HepG2 (cell line): Measurements from ENCODE around the gene EIF3L. TPM values are rescaled to one million over a fixed set of nuclear protein-coding genes. Genes with fewer than 3 reads are reported as not detected.
A peak's percentile ranks its signal among the peaks of the same experiment; 100 is the strongest.

ENCODE experiments used
- CBX1 ChIP-seq: IDR thresholded peaks from one replicate; pipeline ENCODE4 v1.6.1; 2016; ENCODE audit warnings: antibody characterized with exemption, low read depth
- ELF3 ChIP-seq: IDR thresholded peaks from 2 replicates; pipeline ENCODE4 v1.6.1; 2016; ENCODE audit warnings: missing genetic modification reagents, missing compliant biosample characterization
- ETV5 ChIP-seq: IDR thresholded peaks from 2 replicates; pipeline ENCODE4 v1.6.1; 2018; ENCODE audit warnings: missing biosample characterization, missing genetic modification reagents, inconsistent platforms, borderline replicate concordance
- IKZF1 ChIP-seq: fragments of 450-650 bp; IDR thresholded peaks from 2 replicates; pipeline ENCODE4 v1.7.1; 2016
- IRF2 ChIP-seq: IDR thresholded peaks from 2 replicates; pipeline ENCODE4 v1.6.1; 2018; ENCODE audit warnings: missing genetic modification reagents, missing compliant biosample characterization
- MIER2 ChIP-seq: IDR thresholded peaks from 2 replicates; pipeline ENCODE4 v1.6.1; 2016; ENCODE audit warnings: missing biosample characterization, missing genetic modification reagents
- MTF1 ChIP-seq: sonication (generic); formaldehyde crosslinking; IDR thresholded peaks from 2 replicates; pipeline ENCODE4 v1.5.0; 2020; ENCODE audit warnings: missing genetic modification reagents
- MZF1 ChIP-seq: sonication (generic); formaldehyde crosslinking; IDR thresholded peaks from 2 replicates; pipeline ENCODE4 v1.8.1; 2023; ENCODE audit warnings: mild to moderate bottlenecking, missing genetic modification reagents, borderline replicate concordance
- RXRA ChIP-seq: sonication (generic); formaldehyde crosslinking; IDR thresholded peaks from 2 replicates; pipeline ENCODE4 v1.5.1; 2020; ENCODE audit warnings: missing genetic modification reagents
- SP2 ChIP-seq: sonication (generic); formaldehyde crosslinking; IDR thresholded peaks from 2 replicates; pipeline ENCODE4 v1.5.1; 2020; ENCODE audit warnings: mild to moderate bottlenecking, missing genetic modification reagents
- TCF12 ChIP-seq, 2 experiments: fragments of 450-650 bp in 1 of 2; sonication (generic) in 1 of 2; formaldehyde crosslinking in 1 of 2; IDR thresholded peaks; 2 replicates each; pipeline versions ENCODE4 v1.6.1 to v1.8.0; 2017 to 2022; ENCODE audit warnings: antibody characterized with exemption in 1 of 2, mild to moderate bottlenecking in 1 of 2, missing genetic modification reagents in 1 of 2, moderate library complexity in 1 of 2
- U2AF2 ChIP-seq: fragments of 200-400 bp; formaldehyde crosslinking; IDR thresholded peaks from 2 replicates; pipeline ENCODE4 v1.6.1; 2017; ENCODE audit warnings: low read depth, mild to moderate bottlenecking, low read length
- ZC3H4 ChIP-seq: sonication (generic); formaldehyde crosslinking; IDR thresholded peaks from 2 replicates; pipeline ENCODE4 v1.4.0; 2020; ENCODE audit warnings: missing genetic modification reagents, borderline replicate concordance
- ZNF333 ChIP-seq: sonication (generic); formaldehyde crosslinking; IDR thresholded peaks from 2 replicates; pipeline ENCODE4 v1.4.0; 2020; ENCODE audit warnings: mild to moderate bottlenecking, missing genetic modification reagents, borderline replicate concordance
- ZNF451 ChIP-seq: sonication (generic); formaldehyde crosslinking; IDR thresholded peaks from 2 replicates; pipeline ENCODE4 v1.5.0; 2020; ENCODE audit warnings: mild to moderate bottlenecking, missing genetic modification reagents
- ZNF567 ChIP-seq: sonication (generic); formaldehyde crosslinking; IDR thresholded peaks from 2 replicates; pipeline ENCODE4 v1.8.1; 2023; ENCODE audit warnings: mild to moderate bottlenecking, missing genetic modification reagents, borderline replicate concordance
- ZNF589 ChIP-seq: sonication (generic); formaldehyde crosslinking; conservative IDR thresholded peaks from 2 replicates; pipeline ENCODE4 v1.8.0; 2022; ENCODE audit warnings: mild to moderate bottlenecking, moderate library complexity, missing genetic modification reagents
- ZNF607 ChIP-seq: sonication (generic); formaldehyde crosslinking; IDR thresholded peaks from 2 replicates; pipeline ENCODE4 v1.5.1; 2020; ENCODE audit warnings: missing genetic modification reagents, mild to moderate bottlenecking, borderline replicate concordance
- ZNF737 ChIP-seq: sonication (generic); formaldehyde crosslinking; IDR thresholded peaks from 2 replicates; pipeline ENCODE4 v1.5.0; 2020; ENCODE audit warnings: missing genetic modification reagents, mild to moderate bottlenecking, borderline replicate concordance
- polyA plus RNA-seq, 8 experiments: library from polyadenylated mRNA; depleted of rRNA in 3 of 8; stranded (reverse) in 7 of 8; unstranded in 1 of 8; fragments of >200 nt; fragmentation: Illumina TruSeq in 4 of 8; extraction: Trizol in 4 of 8; gene quantifications; 2 replicates each; pipeline versions ENCODE4 v1.2.1 to v1.2.3, GENCODE V29; 2011 to 2016; ENCODE audit warnings: low read depth in 4 of 8, missing spikeins in 1 of 8, mixed read lengths in 1 of 8; ENCODE audit not compliant: insufficient read depth in 1 of 8
- total RNA-seq, 5 experiments: library from RNA; depleted of rRNA; stranded (reverse); fragments of >200 nt; fragmentation: Illumina TruSeq; extraction: Trizol; gene quantifications; 2 replicates each; pipeline ENCODE4 v1.2.3, GENCODE V29; 2016; ENCODE audit warnings: low read depth in 1 of 5
- TF ChIP-seq, protein P1 (sequence below): sonication (generic); formaldehyde crosslinking; IDR thresholded peaks from 2 replicates; pipeline ENCODE4 v1.5.1; 2020; ENCODE audit warnings: missing genetic modification reagents, mild to moderate bottlenecking, borderline replicate concordance
- TF ChIP-seq, protein P2 (sequence below): fragments of 450-650 bp; IDR thresholded peaks from 2 replicates; pipeline ENCODE4 v1.6.1; 2017
- TF ChIP-seq, protein P3 (sequence below): sonication (generic); formaldehyde crosslinking; IDR thresholded peaks from 2 replicates; pipeline ENCODE4 v1.4.0; 2020; ENCODE audit warnings: missing genetic modification reagents, low read depth, mild to moderate bottlenecking, borderline replicate concordance
- TF ChIP-seq, protein P4 (sequence below): sonication (generic); formaldehyde crosslinking; conservative IDR thresholded peaks from 2 replicates; pipeline ENCODE4 v1.8.1; 2023; ENCODE audit warnings: missing genetic modification reagents
- TF ChIP-seq, protein P5 (sequence below): sonication (generic); formaldehyde crosslinking; conservative IDR thresholded peaks from 2 replicates; pipeline ENCODE4 v1.8.0; 2022; ENCODE audit warnings: mild to moderate bottlenecking, moderate library complexity, missing genetic modification reagents

Gene EIF3L
- total and polyA plus RNA-seq, 2 of the 13 experiments (the other 11 are each of a cell fraction or from before 2014, with no cell fraction given) = 514 to 793 TPM

DNA sequence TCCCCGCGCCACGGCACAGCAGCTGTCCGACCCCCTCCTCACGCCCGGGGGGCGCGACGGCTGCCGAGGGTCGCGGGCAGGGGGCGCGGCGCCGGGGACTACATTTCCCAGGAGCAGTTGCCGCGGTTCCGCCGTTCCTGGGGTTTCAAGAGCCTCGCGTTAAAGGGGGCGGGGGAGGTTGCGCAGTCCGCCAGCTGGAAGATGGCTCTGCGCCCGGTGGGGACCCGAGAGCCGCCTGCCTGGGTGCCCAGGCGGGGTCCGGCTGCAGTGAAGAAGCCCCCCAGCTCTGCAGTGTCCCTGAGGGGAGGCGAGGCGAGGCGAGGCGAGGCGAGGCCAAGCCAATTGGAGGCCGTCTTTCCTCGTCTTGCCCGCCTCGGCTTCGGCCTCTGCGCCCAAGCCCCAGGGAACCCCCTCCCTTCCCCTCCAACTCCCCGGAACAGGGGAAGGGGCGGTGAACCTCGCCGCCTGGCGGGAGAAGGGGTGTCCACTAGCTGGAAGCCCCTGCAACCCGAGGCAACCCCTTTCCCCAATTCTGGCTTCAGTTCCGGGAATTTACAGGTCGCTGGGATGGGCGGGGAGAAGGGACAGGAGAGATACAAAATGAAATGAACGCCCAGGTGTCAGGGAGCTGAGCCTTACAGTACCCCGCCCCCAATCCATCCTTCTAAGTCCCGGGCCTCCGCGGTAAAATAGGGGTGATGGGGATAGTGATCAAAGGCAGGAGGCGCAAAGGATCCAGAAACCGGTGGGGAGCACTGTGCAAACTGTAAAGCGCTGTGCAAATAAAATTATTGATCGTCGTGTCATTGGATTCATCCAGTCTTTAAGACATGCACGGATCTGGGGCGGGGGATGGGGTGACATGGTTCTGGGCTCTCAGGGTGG, 46.7 kb upstream of the EIF3L start (continued):
- TF ChIP-seq, protein P1, sequence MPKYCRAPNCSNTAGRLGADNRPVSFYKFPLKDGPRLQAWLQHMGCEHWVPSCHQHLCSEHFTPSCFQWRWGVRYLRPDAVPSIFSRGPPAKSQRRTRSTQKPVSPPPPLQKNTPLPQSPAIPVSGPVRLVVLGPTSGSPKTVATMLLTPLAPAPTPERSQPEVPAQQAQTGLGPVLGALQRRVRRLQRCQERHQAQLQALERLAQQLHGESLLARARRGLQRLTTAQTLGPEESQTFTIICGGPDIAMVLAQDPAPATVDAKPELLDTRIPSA (CRISPR knock-in tag) = 0 out of 2 replicates have a peak, but pooled peaks have one; percentile 52
- TF ChIP-seq, protein P2, sequence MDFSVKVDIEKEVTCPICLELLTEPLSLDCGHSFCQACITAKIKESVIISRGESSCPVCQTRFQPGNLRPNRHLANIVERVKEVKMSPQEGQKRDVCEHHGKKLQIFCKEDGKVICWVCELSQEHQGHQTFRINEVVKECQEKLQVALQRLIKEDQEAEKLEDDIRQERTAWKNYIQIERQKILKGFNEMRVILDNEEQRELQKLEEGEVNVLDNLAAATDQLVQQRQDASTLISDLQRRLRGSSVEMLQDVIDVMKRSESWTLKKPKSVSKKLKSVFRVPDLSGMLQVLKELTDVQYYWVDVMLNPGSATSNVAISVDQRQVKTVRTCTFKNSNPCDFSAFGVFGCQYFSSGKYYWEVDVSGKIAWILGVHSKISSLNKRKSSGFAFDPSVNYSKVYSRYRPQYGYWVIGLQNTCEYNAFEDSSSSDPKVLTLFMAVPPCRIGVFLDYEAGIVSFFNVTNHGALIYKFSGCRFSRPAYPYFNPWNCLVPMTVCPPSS = no peak
- no peak for TF ChIP-seq TCF12 (IDR thresholded peaks at IDR 0.05)
- no peak for TF ChIP-seq TCF12 (CRISPR knock-in tag; IDR thresholded peaks at IDR 0.05)
- TF ChIP-seq MZF1 (CRISPR knock-in tag) = no peak
- TF ChIP-seq ZNF451 (CRISPR knock-in tag) = no peak
- 0 out of 2 replicates have a peak, but pooled peaks have one; percentile 14 for TF ChIP-seq SP2
- no peak for TF ChIP-seq ZNF589
- TF ChIP-seq ZNF333 (CRISPR knock-in tag) = no peak
- TF ChIP-seq U2AF2 = no peak
- TF ChIP-seq MTF1 (CRISPR knock-in tag) = no peak
- no peak for TF ChIP-seq ZNF737 (CRISPR knock-in tag)
- no peak for TF ChIP-seq ZNF607 (CRISPR knock-in tag)
- TF ChIP-seq IKZF1 = no peak
- TF ChIP-seq, protein P3, sequence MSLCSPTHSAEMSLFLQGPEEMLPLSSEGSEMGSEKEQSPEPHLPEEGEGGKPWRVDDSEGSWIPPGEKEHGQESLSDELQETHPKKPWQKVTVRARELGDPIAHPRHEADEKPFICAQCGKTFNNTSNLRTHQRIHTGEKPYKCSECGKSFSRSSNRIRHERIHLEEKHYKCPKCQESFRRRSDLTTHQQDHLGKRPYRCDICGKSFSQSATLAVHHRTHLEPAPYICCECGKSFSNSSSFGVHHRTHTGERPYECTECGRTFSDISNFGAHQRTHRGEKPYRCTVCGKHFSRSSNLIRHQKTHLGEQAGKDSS (CRISPR knock-in tag) = no peak
- no peak for TF ChIP-seq MIER2 (CRISPR knock-in tag)
- no peak for TF ChIP-seq ZC3H4 (CRISPR knock-in tag)
- no peak; the same call in 1 of the 2 replicates for TF ChIP-seq ZNF567 (CRISPR knock-in tag)
- no peak for TF ChIP-seq CBX1
- peak; percentile 25; the same call in 1 of the 2 replicates for TF ChIP-seq IRF2 (CRISPR knock-in tag)
- TF ChIP-seq, protein P4, sequence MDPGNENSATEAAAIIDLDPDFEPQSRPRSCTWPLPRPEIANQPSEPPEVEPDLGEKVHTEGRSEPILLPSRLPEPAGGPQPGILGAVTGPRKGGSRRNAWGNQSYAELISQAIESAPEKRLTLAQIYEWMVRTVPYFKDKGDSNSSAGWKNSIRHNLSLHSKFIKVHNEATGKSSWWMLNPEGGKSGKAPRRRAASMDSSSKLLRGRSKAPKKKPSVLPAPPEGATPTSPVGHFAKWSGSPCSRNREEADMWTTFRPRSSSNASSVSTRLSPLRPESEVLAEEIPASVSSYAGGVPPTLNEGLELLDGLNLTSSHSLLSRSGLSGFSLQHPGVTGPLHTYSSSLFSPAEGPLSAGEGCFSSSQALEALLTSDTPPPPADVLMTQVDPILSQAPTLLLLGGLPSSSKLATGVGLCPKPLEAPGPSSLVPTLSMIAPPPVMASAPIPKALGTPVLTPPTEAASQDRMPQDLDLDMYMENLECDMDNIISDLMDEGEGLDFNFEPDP (CRISPR knock-in tag) = no peak
- no peak; the same call in 1 of the 2 replicates for TF ChIP-seq ETV5 (CRISPR knock-in tag)
- no peak; the same call in 1 of the 2 replicates for TF ChIP-seq ELF3 (CRISPR knock-in tag)
- TF ChIP-seq RXRA (CRISPR knock-in tag) = peak; percentile 51; the same call in 1 of the 2 replicates
- TF ChIP-seq, protein P5, sequence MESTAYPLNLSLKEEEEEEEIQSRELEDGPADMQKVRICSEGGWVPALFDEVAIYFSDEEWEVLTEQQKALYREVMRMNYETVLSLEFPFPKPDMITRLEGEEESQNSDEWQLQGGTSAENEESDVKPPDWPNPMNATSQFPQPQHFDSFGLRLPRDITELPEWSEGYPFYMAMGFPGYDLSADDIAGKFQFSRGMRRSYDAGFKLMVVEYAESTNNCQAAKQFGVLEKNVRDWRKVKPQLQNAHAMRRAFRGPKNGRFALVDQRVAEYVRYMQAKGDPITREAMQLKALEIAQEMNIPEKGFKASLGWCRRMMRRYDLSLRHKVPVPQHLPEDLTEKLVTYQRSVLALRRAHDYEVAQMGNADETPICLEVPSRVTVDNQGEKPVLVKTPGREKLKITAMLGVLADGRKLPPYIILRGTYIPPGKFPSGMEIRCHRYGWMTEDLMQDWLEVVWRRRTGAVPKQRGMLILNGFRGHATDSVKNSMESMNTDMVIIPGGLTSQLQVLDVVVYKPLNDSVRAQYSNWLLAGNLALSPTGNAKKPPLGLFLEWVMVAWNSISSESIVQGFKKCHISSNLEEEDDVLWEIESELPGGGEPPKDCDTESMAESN (CRISPR knock-in tag) = no peak
